Skin of body (tissue), 2 donors: ENCODE data around the gene FAM185A. TPM values are rescaled to one million over a fixed set of nuclear protein-coding genes. Genes with fewer than 3 reads are reported as not detected.
"Not testable (repeated sequence)": the region's sequence is repeated elsewhere in the genome, so short reads cannot be mapped to it uniquely, and the experiment has no call there.

Experiments used
- DNase-seq: peaks from one replicate; lab custom pipeline; 2025; lab: John Stamatoyannopoulos, UW
- total RNA-seq: library from RNA; depleted of rRNA; stranded (reverse); fragments of >200 nt; gene quantifications from one replicate; pipeline ENCODE4 v1.2.3, GENCODE V29; 2014

The FAM185A gene
- 11.0 TPM for total RNA-seq

DNA sequence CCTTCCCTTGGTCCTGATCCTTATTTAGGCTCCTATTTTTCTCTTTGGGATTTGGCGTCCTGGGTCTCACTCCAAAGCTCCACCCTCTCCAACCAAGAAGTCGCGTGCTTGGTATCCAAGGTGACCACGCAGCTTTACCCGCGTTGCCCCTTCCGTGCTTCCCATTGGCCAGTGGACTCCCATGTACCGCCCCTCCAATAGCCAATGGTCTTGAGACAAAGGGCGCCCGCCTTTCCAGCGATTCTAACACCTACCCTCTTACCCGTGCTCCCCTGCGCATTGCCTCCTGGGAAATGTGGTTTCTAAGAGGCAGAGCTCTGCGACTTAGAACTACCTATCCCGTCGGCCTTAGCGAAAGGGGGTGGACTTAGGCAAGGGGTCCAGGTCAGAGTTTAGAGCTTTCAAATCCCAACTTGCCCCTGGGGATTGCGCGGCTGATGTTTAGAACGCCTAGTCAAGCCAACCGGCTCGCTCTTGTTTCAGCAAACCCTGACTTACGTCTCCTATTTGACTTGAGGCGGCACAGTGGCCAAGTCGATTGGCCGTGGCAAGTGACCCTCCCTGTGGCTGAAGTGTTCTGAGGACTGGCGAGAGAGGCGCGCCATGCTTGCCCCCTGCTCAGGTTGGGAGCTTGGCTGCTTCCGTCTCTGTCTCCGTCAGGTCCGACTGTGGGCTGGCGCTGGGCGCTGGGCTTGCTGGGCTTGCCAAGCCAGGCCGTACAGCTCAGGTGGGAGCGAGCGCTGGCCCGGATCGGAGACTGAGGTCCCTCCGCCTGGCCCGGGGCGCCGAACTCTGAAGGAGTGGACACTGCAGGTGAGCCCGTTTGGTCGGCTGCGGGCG is at the start of gene FAM185A:
Gene FAM185A, plus strand, starts transcription at position 395 of the 840 bp plus-strand sequence. Its CDS starts 209 bp downstream, at position 604.
- peak; percentile 100 for DNase-seq

DNA sequence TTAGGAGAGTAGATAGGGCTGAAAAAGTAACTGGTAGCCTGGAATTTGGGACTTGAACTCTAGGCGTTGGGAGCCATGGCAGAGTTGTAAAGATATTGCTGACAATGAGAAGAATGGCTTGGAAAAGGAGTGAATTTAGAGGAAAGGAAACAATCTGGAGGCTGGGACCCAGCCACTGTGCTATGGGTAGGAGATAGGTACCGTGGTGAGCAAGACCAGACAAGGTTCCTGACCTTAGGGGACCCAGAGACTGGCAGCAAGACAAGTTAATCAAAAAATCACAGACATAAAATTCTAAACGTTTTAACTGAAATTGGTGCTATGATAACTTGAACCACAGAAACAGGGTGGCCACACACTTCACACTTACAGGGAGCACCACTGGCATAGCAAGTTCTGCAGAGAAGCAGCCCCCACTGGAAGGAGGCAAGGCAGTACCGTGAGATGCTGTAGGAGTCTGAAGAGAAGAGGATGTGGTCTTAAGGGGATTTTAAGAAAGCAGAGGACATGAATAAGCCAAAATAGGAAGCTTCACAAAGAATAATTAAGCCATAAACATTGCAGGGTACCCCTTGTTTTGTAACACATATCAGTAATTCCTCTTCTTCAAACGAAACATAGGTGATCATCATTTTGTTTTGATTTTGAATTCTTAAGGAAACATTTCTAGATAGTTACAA is 35.6 kb upstream of the FAM185A start:
- DNase-seq, result not testable (repeated sequence)

DNA sequence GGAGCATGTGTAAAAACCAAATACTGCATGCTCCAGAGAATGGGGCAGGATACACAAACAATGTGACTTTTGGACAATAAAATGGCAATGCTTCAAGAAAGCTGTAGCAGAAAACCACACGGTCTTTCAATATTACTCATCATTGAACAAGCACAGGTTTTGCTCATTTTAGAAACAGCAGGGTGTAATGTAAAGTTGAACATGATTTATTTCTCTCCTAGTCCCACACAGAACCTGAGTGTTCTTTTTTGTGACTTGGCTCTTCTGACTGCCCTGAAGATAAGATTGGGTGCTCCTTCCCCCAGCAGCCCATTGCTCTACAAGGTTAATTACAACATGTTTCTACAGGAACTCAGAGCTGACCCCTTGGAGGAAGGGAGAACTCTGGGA is 35.1 kb upstream of the FAM185A start:
- DNase-seq, result not testable (repeated sequence)

DNA sequence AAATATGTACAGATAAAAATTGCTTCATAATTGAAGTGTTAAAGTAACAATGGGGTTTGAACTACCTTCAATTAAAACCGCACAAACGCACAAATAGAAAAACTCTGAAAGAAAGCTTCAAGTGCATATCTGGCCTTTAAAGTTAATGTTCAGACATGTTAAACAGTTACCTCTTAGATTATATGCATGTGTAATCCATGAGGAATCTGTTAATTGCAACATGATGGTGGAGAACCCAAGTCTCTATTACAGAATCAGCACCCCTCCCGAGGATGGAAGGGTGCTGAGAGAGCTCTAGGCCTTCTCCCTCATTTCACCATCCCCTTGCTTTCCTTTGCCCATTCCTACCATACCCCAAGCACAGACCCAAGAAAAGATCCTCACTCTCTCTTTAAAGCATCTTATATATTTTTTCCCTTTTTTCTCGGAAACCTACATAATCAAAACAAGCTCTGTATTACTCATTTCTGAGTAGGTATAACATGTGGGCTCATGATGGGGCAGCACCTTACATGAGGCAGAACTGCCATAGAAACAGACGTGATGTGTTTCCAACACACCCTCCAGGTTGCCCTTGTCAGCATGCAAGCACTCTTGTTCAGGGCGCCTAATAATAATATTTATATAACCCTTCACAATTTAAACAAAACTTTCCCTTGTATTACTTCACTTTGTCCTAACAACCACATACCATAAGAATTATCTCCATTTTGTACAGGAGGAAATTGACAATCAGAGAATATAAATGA is 33.9 kb upstream of the FAM185A start:
- not testable (repeated sequence) for DNase-seq

DNA sequence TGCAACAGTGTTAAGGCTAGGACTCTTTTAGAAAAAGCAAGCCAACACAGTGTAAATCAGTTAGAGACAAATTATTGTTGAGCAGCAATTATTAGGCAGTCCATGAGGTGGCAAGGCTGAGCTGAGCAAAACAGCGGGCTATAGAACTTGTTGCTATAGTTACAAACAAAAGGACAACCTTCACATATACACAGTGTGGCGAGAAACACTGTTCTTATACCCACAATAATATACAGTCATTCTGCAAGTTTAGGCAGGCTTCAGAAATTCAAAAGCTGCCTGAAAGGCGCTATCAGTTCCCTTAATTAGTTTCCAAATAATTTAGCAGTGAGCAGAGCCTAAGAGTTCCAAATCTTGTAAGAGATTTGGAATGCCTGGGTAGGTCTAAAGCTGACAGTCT is 33.1 kb upstream of the FAM185A start:
- not testable (repeated sequence) for DNase-seq

DNA sequence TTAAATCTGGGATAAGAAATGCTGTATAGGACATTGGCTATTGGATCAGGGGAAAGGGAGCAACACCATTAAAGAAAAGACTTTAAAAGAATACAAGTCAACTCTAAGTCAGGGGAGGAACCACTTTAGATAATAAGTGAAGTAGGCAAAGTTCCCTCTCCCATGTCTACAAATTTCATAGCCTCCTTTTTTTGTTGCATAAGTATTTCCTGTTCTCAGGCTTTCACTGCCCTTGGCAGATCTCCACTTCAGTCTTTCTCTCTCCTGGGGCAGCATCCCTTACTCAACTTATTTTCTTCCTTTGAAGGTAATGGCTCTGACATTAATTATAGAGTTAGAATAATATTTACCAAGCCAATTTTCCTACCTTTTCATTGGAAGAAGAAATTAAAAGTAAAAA is 30.3 kb upstream of the FAM185A start:
- DNase-seq, result not testable (repeated sequence)

DNA sequence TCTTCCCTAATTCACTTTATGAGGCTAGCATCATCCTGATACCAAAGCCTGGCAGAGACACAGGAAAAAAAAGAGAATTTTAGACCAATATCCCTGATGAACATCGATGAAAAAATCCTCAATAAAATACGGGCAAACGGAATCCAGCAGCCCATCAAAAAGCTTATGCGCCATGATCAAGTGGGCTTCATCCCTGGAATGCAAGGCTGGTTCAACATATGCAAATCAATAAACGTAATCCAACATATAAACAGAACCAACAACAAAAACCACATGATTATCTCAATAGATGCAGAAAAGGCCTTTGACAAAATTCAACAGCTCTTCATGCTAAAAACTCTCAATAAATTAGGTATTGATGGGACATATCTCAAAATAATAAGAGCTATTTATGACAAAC is 22.6 kb upstream of the FAM185A start:
- DNase-seq, result not testable (repeated sequence)

DNA sequence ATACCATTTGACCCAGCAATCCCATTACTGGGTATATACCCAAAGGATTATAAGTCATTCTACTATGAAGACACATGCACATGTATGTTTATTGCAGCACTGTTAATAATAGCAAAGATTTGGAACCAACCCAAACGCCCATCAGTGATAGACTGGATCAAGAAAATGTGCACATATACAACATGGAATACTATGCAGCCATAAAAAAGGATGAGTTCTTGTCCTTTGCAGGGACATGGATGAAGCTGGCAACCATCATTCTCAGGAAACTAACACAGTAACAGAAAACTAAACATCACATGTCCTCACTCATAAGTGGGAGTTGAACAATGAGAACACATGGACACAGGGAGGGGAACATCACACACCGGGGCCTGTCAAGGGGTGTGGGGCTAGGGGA is 19.1 kb upstream of the FAM185A start:
- not testable (repeated sequence) for DNase-seq

DNA sequence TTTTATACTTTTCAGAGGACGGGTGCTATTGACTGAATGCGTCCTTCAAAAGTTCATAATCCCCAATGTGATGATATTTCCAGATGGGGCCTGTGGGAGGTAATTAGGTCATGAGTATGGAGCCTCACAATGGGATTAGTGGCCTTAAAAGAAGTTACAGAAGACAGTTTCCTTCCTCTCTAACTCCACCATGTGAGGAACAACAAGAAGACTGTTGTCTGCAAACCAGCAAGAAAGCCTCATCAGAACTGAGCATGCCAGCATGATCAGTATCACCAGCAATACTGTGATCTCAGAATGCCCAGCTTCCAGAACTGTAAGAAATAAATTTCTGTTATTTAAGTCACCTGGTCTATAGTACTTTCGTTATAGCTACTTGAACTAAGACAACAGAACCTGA is 18.4 kb upstream of the FAM185A start:
- DNase-seq, result not testable (repeated sequence)

DNA sequence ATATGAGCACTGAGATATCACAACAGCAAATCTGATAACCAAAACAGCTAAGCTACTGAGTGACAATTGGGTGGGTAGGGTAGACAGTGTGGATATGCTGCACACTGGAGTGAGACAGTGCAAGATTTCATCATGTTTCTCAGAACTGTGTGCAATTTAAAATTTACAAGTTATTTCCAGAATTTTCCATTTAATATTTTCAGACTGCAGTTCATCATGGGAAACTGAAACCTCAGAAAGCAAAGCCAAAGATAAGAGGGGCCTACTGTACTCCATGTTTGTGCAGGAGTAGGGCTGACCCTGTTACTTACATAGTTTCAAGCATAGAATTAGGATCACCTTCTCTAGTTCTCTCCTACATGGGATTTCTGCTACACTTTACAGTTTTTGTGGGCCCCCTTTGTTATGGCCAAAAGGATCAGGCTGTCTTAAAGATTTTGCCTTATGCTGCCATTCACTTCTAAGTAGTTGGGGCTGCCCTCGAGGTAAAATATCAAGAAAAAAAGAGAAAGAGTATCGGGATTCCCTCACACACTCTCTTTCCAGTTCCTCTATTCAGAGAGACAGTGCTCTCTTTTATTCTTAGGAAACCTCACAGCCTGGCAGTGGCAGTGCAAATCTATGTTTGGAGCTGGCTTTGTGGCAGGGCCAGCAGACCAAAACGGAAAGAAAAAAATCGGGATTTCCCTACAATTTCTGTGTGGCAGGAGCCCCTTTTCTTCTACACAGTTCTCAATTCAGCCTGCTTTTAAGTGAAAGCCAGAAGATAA is 6.6 kb upstream of the FAM185A start:
- DNase-seq, result not testable (repeated sequence)

DNA sequence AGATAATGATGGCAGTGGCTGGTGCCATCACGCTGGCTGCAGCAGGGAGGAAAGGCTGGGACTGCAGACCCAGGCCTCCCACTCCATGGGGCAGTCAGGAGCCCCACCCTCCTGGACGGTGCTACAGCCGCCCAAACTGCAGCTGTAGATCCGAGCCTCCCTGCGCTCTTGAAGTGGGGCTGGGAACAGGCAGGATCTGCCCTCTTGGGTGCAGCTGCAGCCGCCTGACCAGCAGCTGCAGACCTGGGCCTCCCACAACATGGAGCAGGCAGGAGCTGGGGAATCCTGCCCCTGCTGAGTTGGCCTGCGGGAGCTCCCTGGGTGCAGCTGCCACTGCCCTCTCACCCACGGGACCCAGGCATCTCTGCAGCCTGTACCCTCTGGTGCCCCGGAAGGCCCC is 4.9 kb upstream of the FAM185A start:
- DNase-seq, result not testable (repeated sequence)

DNA sequence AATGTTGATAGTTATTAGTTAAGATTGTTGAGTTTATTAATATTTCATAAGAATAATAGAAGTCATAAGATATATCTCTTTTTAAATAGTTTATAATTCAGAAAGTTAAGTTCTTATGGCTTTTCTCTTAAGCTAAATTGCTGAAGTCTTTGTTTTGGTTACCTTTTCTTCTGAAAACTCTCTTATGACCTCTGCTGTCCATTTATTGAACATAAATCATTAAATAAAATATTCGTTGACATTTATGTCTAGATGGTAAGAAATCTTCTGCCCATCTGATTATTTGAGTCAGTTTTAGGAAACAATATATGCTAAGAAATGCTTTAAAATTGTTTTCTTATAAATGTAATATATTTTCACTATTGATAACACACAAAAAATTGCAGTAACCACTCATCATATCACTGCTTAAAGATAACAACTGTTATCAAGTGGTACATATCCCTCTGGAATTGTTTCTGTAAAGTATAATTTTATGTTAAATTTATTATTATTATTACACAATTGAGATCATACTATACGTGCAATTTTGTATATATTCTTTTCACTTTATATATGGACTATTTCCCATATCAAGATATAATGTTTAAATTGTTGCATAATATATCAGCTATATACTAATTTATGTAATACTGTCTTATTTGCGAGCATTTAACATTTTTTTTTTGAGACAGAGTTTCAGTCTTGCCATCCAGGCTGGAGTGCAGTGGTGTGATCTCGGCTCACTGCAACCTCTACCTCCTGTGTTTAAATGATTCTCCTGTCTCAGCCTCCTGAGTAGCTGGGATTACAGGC is 3.1 kb upstream of the FAM185A start:
- DNase-seq, result not testable (repeated sequence)

DNA sequence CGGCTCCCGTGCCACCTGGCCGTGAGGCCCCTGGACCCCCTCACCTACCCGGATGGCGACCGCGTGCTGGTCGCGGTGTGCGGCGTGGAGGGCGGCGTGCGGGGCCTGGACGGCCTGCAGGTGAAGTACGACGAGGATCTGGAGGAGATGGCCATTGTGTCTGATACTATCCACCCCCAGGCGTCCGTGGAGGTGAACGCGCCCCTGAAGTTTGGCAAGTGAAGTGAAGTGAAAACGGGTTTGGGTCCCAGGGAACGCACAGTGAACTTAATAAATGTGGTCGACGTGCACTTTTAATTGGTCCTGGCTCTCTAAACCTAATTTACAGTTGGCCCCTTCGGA is 617 bp downstream of the FAM185A start:
- DNase-seq, result not testable (repeated sequence)

DNA sequence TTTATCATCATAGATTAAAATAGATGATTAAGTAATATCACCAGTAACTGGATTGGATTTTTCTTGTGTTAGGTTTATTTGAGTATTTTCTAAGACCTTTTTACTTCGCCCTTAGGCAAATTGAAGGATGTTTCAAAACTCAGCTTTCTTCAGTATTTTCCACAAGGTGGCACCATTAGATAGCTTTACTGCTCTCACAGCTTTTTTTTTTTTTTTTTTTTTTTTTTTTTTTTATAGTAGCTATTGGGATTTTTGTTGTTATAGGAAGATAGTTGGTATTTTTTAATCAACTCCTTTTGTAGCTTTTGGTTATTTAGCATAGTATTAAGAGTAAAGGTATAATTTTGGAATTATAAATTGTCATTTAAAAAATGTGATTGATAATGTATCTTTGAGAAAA is 9.4 kb downstream of the FAM185A start:
- not testable (repeated sequence) for DNase-seq

DNA sequence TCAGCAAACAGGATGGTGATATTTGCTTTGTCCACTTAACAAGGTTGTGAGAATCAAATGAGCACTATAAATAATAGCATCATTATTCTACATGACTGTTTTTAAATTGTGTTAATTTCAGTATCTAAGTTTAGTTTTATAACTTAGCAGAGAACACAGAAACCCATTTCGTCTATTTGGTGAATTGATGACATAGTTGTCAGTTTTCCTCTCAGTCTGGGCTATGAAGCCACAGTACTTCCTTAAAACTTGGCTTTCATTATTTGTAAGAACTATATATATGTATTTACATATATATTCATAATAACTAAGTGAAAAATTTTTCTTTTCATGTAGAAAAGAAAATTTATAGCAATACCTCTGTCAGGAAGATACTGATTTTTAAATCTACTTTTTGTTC is 11.1 kb downstream of the FAM185A start:
- not testable (repeated sequence) for DNase-seq

DNA sequence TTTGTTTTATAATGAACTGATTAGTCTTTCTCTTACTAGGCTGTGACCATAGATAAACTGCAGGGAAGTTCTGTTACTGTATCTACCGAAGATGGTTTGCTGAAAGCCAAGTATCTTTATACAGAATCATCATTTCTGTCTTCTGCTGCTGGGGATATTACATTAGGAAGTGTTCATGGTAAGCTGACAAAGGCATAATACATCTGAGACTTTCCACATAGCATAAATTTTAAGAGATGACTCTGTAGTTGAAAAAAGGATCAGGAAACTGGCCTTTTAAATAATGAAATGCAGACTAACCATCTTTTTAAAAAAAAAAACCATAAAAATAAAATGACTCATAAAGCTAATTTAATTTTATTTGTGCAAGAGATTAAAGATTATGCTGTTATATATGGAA is 12.4 kb downstream of the FAM185A start:
- not testable (repeated sequence) for DNase-seq

DNA sequence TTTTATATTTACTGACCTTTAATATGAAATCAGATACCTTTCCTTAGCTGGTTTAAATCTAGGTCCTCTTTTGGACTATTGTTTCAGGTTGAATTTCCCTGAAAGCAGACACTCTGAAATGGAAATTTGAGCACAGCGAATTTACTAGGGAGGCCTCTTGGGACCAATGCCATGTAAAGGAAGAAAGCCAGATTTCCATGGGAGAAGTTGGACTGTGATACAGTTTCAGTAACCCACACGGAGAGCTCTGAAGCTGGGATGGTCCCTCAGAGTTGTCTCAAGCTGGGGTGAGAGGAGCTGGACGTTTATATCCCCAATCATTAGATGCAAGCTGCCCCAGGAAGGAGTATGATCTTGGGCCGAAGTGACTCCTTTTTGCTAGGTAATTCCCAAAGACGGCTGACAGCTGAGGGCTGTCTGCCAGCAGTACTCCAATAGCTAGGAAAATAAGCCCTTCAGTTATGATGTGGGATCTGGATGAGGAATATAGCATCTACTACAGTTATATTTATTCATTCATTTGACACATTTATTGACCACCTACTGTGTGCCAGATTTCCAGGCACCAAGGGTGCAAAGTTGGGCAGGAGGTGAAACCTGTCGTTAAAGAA is 14.6 kb downstream of the FAM185A start:
- not testable (repeated sequence) for DNase-seq

DNA sequence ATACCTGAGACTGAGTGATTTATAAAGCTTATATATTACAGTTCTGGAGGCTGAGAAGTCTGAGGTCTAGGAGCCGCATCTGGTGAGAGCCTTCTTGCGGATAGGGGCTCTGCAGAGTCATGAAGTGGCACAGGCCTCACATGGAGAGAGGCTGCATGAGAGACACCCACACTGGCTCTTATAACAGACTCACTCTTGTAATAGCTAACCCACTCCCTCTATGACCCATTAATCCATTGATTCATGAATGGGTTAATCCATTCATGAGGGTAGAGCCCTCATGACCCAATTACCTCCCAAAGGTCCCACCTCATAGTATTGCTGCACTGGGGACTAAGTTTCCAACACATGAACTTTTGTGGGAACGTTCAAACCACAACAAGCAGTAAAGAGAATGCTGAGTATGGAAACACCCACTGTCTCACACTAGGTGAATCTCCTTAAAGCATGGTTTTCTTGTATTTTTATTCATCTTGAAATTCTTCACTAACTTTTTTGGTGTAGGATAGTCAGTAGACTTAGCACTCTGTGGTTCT is 20.9 kb downstream of the FAM185A start:
- not testable (repeated sequence) for DNase-seq

DNA sequence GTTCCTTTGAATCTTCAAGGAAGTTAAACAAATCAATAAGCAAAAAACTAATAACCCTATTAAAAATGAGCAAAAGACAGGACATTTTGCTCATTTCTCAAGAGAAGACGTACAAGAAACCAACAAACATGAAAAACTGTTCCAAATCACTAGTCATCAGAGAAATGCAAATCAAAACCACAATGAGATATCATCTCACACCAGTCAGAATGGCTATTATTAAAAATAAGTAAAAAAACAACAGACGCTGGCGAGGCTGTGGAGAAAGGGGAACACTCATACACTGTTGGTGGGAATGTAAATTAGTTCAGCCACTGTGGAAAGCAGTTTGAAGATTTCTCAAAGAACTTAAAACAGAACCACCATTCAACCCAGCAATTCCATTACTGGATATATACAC is 21.7 kb downstream of the FAM185A start:
- DNase-seq, result not testable (repeated sequence)

DNA sequence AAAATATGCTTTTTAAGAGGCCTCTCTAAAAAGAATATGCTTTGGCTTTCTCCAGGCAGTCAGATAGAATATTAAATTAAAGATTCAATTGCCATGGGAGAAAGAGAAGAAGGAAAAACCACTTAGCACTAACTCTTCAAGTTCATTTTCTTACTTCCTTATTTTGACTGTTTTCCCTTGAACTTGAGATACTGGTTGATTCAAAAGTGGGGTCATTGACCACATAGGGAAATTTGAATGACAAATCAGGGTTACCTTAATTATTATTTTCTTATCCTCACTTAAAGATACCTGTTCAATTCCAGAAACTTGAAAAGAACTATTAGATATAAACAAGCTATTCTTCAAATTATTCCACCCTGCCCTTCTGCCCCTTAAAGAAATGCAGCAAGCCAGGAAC is 27.4 kb downstream of the FAM185A start:
- not testable (repeated sequence) for DNase-seq
